Pons (tissue), 1 donor: ENCODE data around the gene OSBPL8.

Experiments
- DNase-seq: peaks from one replicate; pipeline ENCODE4 v3.0.0-alpha.2; 2016; ENCODE audit warnings: low spot score

OSBPL8 gene

DNA sequence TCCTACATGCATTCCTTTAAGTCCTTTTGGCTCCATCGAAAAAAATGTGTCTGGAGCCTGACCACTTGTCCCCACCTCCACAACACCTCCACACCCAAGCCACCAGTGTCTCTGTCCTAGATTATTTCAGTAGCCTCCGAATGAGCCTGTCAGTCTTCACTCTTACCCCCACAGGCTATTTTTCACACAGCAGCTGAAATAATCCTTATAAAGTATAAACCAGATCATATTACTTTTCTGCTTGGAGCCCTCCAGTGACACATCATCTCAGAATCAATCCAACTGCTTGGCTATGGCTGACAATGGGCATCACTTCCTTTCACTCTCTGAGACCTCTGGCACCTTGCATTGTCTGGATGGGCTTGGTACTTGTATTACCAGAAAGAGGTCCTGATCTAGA lies 256.2 kb downstream of the OSBPL8 start:
- DNase-seq, result no peak
